Epithelial cell of proximal tubule (primary cell): ENCODE data around the gene ETFRF1. TPM values are rescaled to one million over a fixed set of nuclear protein-coding genes. Genes with fewer than 3 reads are reported as not detected.

ENCODE experiments used
- DNase-seq: peaks from one replicate; pipeline ENCODE4 v3.0.0-alpha.2; 2011; ENCODE audit warnings: low read depth
- H3K4me3 ChIP-seq: 2 replicates; pipeline ENCODE4 v1.5.1; 2011; ENCODE audit warnings: low read depth, mild to moderate bottlenecking, low read length
- CTCF ChIP-seq: conservative IDR thresholded peaks from 2 replicates; pipeline ENCODE4 v1.5.1; 2012; ENCODE audit warnings: low read depth, mild to moderate bottlenecking, low read length
- total RNA-seq: library from RNA; depleted of rRNA; stranded (reverse); fragments of >200 nt; gene quantifications from 2 replicates; pipeline ENCODE4 v1.2.3, GENCODE V29; 2015

ETFRF1 gene
- total RNA-seq, 1 donor from 2014 or later, result 16.6 TPM

DNA sequence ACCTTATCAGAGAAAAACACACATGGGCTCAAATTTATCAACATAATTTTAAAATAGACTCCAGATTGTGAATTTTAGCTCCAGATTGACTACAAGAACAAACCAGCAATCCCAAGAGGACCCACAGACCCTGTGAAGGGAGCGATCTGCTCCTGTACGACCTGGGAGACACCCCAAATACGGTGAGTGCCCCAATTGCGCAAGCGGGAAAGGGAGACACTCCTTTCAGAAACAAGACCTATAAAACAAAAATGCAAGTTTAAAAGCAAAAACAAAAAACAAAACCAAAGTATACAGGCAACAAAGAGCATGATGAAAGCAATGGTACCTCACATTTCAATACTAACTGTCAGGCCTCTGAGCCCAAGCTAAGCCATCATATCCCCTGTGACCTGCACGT lies 32.2 kb upstream of the ETFRF1 start:
- DNase-seq, result no peak
- TF ChIP-seq CTCF, result no peak
- H3K4me3 ChIP-seq, result no peak overlapping the region

DNA sequence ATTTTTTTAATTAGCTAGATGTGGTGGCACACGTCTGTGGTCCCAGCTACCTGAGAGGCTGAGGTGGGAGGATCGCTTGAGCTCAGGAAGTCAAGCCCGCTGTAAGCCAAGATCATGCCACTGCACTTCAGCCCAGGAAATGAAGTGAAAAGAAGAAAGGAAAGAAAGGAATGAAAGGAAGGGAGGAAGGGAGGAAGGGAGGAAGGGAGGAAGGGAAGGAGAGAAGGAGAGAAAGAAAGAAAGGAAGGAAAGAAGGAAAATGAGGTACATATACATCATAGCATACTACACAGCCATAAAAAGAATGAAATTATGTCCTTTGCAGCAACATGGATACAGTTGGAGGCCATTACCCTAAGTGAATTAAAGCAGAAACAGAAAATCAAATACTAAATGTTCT lies 12.3 kb upstream of the ETFRF1 start:
- DNase-seq, result no peak
- TF ChIP-seq CTCF, result no peak

DNA sequence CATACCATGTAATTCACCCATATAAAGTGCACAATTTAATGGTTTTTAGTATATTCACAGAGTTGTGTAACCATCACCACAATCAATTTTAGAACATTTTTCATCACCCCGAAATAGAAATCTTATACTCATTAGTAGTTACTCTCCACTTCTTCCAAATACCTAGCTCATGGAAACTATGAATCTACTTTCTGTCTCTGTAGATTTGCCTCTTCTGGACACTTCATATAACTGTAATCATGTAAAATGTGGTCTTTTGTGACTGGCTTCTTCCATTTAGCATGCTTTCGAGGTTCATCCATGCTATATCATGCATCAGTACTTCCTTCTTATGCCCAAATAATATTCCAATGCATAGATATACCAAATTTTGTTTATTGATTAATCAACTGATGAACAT lies 10.9 kb upstream of the ETFRF1 start:
- no peak overlapping the region for H3K4me3 ChIP-seq
- no peak for DNase-seq

More for the DNA sequence above, 12.3 kb upstream of the ETFRF1 start:
- H3K4me3 ChIP-seq, result no peak overlapping the region

DNA sequence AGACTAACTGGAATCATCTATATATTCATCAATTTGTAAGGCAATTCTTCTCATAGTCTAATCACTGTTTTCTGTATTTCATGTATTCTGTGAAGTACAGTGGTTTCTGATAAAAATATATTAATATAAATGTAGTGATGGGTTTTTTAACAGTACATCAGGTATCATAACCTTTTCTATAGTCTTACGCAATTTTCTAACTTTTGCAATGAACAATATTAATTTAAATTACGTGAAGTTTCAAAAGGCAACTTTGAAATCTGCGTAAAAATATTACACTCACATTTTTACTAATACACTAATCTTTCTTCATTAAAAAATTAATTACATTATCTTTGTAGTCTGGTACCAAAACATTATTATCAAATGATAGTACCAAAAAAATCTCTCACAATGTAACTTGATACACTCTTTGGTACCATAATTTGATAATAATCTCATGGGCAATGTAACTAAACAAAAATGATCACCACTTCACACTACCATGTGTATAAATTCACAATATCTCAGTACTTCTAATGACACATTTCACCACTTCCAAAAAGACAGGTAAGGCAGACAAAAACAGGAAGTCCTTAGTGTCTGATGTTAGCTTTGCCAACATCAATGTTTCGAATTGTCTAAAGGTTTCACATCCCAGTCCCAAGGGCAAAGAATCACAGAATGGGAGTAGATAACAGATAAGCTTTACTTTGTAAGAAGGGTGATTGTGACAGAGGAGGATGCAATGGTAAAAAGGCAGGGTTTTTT lies 8.8 kb upstream of the ETFRF1 start:
- no peak overlapping the region for H3K4me3 ChIP-seq
- no peak for DNase-seq
- no peak for TF ChIP-seq CTCF

More for the DNA sequence above, 10.9 kb upstream of the ETFRF1 start:
- no peak for TF ChIP-seq CTCF

DNA sequence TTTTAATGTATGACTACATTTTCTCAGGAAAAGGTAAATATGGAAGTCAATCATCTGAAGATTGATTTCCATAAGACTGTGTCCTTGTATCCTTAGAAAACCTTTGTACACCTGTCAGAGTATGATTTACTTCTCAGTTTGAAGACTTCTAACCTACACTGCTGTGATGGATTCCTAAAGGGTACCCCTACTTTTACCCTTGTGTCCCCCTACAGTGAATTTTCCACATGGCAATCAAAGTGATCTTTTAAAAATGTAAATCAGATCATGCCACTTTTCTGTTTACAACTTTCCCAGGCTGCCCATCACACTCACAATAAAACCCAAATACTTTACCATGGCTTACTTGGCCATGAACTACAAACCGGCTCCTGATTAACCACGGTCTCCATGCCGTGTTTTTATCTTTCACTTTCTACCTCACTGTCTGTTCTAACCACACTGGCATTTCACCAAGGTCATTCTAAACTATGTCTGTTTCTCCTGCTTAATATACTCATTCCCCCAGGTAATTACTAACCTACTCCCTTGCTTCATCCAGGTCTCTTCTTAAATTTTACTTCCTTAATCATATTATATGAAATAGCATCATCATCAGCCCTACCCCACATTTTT lies 8.1 kb upstream of the ETFRF1 start:
- no peak for DNase-seq
- peak overlapping the region; percentile 19 for H3K4me3 ChIP-seq
- TF ChIP-seq CTCF, result no peak

GRCh38 chr12:25187781-25188180 lies 7.3 kb upstream of the ETFRF1 start:
- no peak for TF ChIP-seq CTCF
- no peak overlapping the region for H3K4me3 ChIP-seq
- no peak for DNase-seq

- TF ChIP-seq CTCF, result no peak
- no peak for DNase-seq
- H3K4me3 ChIP-seq, result no peak overlapping the region
Measured at GRCh38 chr12:25189656-25190055, 5.4 kb upstream of the ETFRF1 start.
